Left forelimb (tissue), 1 donor: ENCODE data around the gene SLC47A2.

Experiments used
- DNase-seq: peaks from one replicate; pipeline ENCODE4 v3.0.0-alpha.2; 2018; ENCODE audit warnings: low spot score

Gene SLC47A2

DNA sequence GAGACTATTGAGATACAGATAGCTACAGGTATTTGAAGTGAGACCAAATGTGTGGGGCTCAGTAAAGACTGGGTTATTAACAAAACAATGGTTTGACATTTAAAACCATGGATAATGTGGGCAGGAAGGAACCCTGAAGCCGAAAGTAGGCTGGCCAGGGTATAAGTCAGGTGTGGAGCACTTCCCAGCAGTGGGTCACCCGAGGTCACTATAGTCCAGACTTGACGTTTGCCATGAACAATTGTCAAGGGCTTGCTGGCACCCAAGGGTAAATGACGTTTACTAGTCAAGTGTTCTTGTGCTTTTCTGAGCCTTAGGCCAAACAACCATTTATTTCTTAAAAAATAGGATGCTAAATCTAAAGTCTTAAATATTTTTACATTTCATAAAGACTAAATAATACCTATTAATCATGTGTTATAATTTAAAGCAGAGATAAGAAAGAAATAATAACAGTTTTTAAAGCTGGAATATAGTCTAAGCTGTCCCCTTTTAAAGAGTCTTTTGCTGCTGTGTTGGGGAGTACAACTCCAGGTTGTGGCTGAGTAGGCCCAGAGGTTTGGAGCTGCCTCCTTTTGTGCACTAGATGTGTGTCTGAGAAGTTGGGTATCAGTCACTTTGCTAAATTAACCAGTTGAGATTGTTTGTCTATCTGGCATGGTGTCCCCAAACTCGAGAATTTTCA is 52.1 kb downstream of the SLC47A2 start:
- no peak for DNase-seq

DNA sequence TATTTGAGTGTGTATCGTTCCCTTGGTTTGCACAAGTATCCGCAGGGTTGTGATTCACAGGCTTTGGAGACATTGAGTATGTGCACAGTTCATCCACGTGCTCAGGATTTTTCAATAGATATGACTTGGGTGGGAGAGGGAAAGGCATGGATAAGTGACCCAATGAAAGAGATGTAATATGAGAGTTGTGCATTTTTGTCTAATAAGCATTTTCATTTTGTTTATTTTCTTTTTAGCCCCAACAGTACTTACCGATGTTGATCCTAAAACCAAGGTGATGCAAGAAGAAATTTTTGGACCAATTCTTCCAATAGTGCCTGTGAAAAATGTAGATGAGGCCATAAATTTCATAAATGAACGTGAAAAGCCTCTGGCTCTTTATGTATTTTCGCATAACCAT is 53.3 kb downstream of the SLC47A2 start:
- no peak for DNase-seq

- no peak for DNase-seq
These were observed 55.3 kb downstream of the SLC47A2 start for GRCh38 chr17:19661121-19661520.

GRCh38 chr17:19660219-19660870 is 56.0 kb downstream of the SLC47A2 start:
- no peak for DNase-seq

GRCh38 chr17:19659366-19660177 is 56.8 kb downstream of the SLC47A2 start:
- DNase-seq: no peak

GRCh38 chr17:19656851-19657581 is 59.4 kb downstream of the SLC47A2 start:
- no peak for DNase-seq

DNA sequence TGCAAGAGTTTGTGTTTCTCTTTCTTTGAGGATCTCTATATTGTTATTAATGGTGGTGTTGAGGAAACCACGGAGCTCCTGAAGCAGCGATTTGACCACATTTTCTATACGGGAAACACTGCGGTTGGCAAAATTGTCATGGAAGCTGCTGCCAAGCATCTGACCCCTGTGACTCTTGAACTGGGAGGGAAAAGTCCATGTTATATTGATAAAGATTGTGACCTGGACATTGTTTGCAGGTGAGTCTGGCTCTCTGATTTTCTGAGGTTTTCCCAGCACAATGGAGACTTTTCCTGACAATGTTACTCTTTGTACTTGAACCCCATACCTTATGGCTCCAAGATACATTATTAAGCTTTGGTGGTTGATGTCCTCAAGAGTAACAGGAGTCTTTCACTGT is 60.0 kb downstream of the SLC47A2 start:
- DNase-seq: no peak

DNA sequence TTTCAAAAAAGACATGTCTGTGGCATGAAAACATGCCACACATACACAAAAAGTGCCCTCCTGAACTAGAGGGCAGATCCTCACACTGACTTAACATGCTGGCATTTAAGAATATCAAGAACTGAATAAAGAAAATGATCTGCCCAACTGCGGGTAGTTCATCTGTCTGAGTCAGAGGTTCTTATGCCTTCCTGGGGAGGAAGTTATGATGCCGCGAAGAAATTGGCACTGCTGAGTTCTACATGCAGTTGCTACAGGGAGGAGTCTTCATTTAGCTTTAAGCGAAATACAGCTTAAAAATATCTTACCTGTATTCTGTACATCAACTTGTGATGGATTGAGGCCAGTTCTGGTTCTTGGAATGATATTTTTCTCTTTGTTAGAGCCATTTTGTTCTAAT is 61.5 kb downstream of the SLC47A2 start:
- no peak for DNase-seq

GRCh38 chr17:19654342-19654886 is 62.0 kb downstream of the SLC47A2 start:
- no peak for DNase-seq

GRCh38 chr17:19652595-19652994 is 63.8 kb downstream of the SLC47A2 start:
- DNase-seq: no peak

DNA sequence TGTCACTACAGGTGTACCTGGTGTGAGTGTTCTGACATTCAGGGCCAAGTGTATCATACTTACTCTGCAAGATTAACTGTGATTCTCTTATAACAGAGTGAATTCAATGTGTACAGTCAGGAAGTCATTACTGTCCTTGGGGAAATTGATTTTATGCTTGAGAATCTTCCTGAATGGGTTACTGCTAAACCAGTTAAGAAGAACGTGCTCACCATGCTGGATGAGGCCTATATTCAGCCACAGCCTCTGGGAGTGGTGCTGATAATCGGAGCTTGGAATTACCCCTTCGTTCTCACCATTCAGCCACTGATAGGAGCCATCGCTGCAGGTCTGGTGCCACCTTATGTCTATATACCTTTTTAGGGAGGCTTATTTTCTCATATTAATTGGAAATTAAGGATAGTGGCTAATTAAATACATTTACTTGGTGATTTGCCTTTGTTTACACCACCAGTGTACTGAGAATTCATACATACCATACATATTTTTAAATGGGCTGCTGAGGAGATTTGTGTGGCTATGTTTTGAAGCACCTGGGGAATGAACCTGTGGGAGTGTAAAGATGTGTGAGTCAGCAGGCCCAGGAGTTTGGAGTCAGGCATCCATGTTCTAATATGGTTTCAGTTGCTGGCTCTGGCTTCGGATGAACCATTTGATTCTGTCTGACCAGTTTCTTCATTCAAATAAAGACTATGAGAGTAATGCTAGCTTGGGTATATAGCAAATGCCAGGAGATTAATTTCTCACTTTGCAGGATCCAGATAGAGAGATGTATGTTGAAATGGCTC is 64.7 kb downstream of the SLC47A2 start:
- no peak for DNase-seq

GRCh38 chr17:19650826-19651225 is 65.6 kb downstream of the SLC47A2 start:
- DNase-seq: no peak

DNA sequence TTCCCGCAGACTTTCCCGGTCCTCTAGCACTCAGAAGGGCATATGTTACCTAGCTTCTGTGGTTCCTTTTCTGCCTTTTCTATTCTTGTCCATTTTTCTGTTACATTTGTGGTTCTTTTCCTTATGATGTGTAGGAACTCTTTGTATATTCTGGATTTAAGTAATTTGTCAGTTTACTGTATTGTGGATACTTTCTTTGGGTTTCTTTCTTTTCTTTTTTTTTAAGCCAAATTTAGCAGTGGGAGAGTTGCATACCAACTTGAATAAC is 67.2 kb downstream of the SLC47A2 start:
- no peak for DNase-seq

DNA sequence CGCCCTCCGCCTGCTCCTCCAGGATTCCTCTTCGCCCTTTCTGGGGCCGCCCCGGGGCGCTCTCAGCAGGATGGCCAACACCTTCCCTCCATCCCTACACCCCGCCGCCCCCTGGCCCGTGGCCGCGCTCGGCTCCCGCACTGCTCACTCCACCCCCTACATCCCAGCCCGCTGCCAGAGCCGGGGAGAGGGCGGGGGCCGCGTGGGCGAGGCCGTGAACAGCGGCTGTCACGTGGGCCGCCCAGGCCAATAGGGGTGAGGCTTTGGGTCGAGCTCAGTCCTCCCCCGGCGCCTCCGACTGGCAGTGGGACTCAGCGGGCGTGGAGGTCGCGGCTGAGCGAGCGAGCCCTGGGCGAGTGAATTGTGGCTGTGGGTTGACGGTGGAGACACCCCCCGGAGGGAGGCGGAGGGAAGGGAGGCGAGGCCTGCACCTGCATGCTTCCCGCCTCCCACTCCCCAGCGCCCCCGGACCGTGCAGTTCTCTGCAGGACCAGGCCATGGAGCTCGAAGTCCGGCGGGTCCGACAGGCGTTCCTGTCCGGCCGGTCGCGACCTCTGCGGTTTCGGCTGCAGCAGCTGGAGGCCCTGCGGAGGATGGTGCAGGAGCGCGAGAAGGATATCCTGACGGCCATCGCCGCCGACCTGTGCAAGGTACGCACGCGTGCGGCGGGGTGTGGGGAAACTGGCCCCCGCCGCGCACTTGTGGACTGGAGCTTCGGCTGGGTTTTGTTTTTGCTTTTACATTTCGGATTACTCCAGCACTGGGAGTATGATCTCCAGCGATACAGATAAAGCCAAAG is 67.7 kb downstream of the SLC47A2 start, which contains the start of gene ALDH3A2:
ALDH3A2 (plus strand) TSS at position 277 of the 799 bp plus-strand sequence; CDS start at position 498, 221 bp downstream.
- peak; percentile 97 for DNase-seq

GRCh38 chr17:19647697-19648474 is 68.5 kb downstream of the SLC47A2 start:
- no peak for DNase-seq

- DNase-seq: no peak
These were observed 69.3 kb downstream of the SLC47A2 start for GRCh38 chr17:19646788-19647696.

DNA sequence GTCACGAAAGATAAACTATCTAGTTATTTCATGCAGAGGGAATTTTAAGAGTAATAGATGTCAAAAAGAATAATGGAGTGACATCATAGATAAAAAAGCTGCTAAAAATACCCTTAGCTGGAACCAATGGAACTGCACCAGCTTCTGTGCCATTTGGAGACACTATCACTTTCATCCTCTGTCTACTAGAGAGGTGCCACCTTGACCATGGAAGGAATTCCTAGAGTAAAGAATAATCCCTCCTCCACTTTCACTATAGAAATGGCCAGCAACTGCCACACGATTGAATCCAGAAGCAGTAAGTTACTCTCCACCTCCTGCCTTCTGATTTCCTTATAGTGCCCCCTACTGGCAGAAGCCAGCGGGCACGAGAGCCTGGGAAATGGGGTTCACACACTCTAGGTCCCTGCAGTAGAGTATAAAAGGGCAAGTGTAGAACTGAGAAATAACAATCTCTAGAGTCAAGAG is 70.6 kb downstream of the SLC47A2 start:
- DNase-seq: no peak

DNA sequence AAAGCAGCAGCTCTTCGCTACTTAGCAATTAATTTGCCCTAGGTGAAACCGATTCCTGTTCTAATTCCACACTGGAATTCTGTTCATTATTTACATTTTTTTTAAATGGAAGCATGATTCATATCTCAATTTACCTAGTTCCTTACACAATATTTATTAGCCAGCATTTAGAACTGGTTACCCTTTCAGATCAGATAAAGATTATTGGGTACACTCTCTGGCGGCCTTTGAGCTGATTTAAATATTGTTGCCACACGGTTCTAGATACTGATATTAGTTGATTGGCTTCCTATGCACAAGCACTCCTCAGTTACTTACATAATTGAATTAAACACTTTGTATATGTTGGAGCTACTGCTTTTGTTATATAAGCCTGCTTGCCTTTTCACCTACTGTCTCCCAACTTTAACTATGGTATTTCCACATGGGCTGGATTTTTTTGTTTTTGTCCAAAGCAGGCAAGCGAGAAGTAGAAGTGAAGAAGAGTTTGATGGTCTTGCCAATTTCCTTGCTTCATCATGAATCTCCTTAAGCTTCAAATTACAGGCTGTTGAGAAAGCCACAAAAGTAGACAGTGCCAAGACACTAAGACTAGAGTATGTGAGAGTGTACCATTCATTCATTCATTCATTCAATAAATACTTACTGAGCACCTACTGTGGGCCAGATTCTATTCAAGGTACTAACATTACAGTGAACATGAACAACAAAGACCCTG is 71.7 kb downstream of the SLC47A2 start:
- DNase-seq: no peak
